ENCODE data around the gene PIGL. TPM values are rescaled to one million over a fixed set of nuclear protein-coding genes. Genes with fewer than 3 reads are reported as not detected.

PIGL gene
- total and polyA plus RNA-seq, 2 experiments from 2014 or later = 10.9 to 15.4 TPM

GRCh38 chr17:16346721-16347271 is 129.8 kb downstream of the PIGL start:
- no peaks in the 10 kb centered on the region for H4K20me1 ChIP-seq (ENCODE audit: insufficient read depth)
- H3K4me1 ChIP-seq (ENCODE audit: insufficient read depth) = peaks cover 4% of the 10 kb centered on the region; the same call in 1 of the 2 replicates
- H3K36me3 ChIP-seq (ENCODE audit: low read depth) = no peaks in the 10 kb centered on the region
- H3K9me3 ChIP-seq (ENCODE audit: low read depth) = no peaks in the 10 kb centered on the region
- H3K9ac ChIP-seq = no peak overlapping the region
- no peaks in the 10 kb centered on the region for H3K79me2 ChIP-seq (ENCODE audit: insufficient read depth)
- WGBS, 2 experiments (ENCODE audit: low coverage in 1 of 2, low lambda C conversion rate in 2 of 2, missing lambda C conversion rate in 2 of 2) = 94 to 97% methylated on average over 6 of the region's 6 CpGs
- no peak overlapping the region for H3K4me2 ChIP-seq (ENCODE audit: unreplicated experiment)
- H3K4me3 ChIP-seq = no peak overlapping the region
- in situ Hi-C loops (cut with MboI) = no loop called here
- peaks cover 8% of the 10 kb centered on the region for H3F3A ChIP-seq (ENCODE audit: insufficient read depth)
- no peak overlapping the region for H3K27ac ChIP-seq
- TF ChIP-seq EZH2phosphoT487 (IDR thresholded peaks at IDR 0.05; ENCODE audit: insufficient read depth, low read depth) (no peak), EZH2 (IDR thresholded peaks at IDR 0.05; ENCODE audit: insufficient read depth, poor library complexity, severe bottlenecking) (no peak)
- no peak for DNase-seq
- H2AFZ ChIP-seq = no peak overlapping the region
- no peaks in the 10 kb centered on the region for H3K27me3 ChIP-seq (replicated peaks; ENCODE audit: insufficient read depth)
- H3K9me2 ChIP-seq (ENCODE audit: insufficient read depth) = no peaks in the 10 kb centered on the region

DNA sequence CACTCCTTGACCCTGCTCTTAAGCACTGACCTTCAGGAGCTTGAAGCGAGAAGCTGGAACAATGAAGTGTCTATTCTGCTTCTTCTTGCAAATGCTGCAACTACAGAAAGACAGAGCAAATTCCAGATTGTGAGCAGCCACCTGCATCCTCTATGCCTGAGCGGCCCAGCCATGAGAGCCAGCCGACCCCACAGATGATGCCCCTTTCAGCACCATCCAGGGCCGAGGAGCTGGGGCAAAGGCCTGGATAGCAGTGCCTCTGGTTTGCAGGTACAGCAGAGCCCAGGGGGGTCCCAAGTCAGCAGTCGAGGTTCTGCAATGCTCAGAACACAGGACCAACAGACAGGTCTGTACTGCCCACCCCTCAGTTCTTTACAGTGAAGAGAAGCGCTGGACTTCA is 131.6 kb downstream of the PIGL start:
- in situ Hi-C loops (cut with MboI) = no loop called here
- no peaks in the 10 kb centered on the region for H3K9me3 ChIP-seq (ENCODE audit: low read depth)
- H4K20me1 ChIP-seq (ENCODE audit: insufficient read depth) = no peaks in the 10 kb centered on the region
- H3K4me2 ChIP-seq (ENCODE audit: unreplicated experiment) = no peak overlapping the region
- DNase-seq = no peak
- H3F3A ChIP-seq (ENCODE audit: insufficient read depth) = peaks cover 11% of the 10 kb centered on the region
- peaks cover 6% of the 10 kb centered on the region; the same call in 1 of the 2 replicates for H3K4me1 ChIP-seq (ENCODE audit: insufficient read depth)
- no peaks in the 10 kb centered on the region for H3K79me2 ChIP-seq (ENCODE audit: insufficient read depth)
- H3K9me2 ChIP-seq (ENCODE audit: insufficient read depth) = no peaks in the 10 kb centered on the region
- no peak overlapping the region for H3K27ac ChIP-seq
- no peak overlapping the region for H3K9ac ChIP-seq
- TF ChIP-seq EZH2 (IDR thresholded peaks at IDR 0.05; ENCODE audit: insufficient read depth, poor library complexity, severe bottlenecking) (no peak), EZH2phosphoT487 (IDR thresholded peaks at IDR 0.05; ENCODE audit: insufficient read depth, low read depth) (no peak)
- H3K36me3 ChIP-seq (ENCODE audit: low read depth) = no peaks in the 10 kb centered on the region
- H3K4me3 ChIP-seq = no peak overlapping the region
- H2AFZ ChIP-seq = no peak overlapping the region
- no peaks in the 10 kb centered on the region for H3K27me3 ChIP-seq (replicated peaks; ENCODE audit: insufficient read depth)
- WGBS, 2 experiments (ENCODE audit: low coverage in 1 of 2, low lambda C conversion rate in 2 of 2, missing lambda C conversion rate in 2 of 2) = 93 to 94% methylated on average over 6 of the region's 6 CpGs

GRCh38 chr17:16349431-16349830 is 132.4 kb downstream of the PIGL start:
- 95 to 100% methylated on average over 5 of the region's 5 CpGs for WGBS, 2 experiments (ENCODE audit: low coverage in 1 of 2, low lambda C conversion rate in 2 of 2, missing lambda C conversion rate in 2 of 2)
- H3K36me3 ChIP-seq (ENCODE audit: low read depth) = no peaks in the 10 kb centered on the region
- peaks cover 11% of the 10 kb centered on the region for H3F3A ChIP-seq (ENCODE audit: insufficient read depth)
- DNase-seq = no peak
- no peak overlapping the region for H2AFZ ChIP-seq
- peaks cover 6% of the 10 kb centered on the region; the same call in 1 of the 2 replicates for H3K4me1 ChIP-seq (ENCODE audit: insufficient read depth)
- no peak overlapping the region for H3K4me2 ChIP-seq (ENCODE audit: unreplicated experiment)
- in situ Hi-C loops (cut with MboI) = no loop called here
- no peak overlapping the region for H3K4me3 ChIP-seq
- no peaks in the 10 kb centered on the region for H3K27me3 ChIP-seq (replicated peaks; ENCODE audit: insufficient read depth)
- H3K79me2 ChIP-seq (ENCODE audit: insufficient read depth) = no peaks in the 10 kb centered on the region
- no peaks in the 10 kb centered on the region for H3K9me3 ChIP-seq (ENCODE audit: low read depth)
- no peaks in the 10 kb centered on the region for H3K9me2 ChIP-seq (ENCODE audit: insufficient read depth)
- no peak for TF ChIP-seq EZH2 (IDR thresholded peaks at IDR 0.05; ENCODE audit: insufficient read depth, poor library complexity, severe bottlenecking)
- no peak for TF ChIP-seq EZH2phosphoT487 (IDR thresholded peaks at IDR 0.05; ENCODE audit: insufficient read depth, low read depth)
- no peak overlapping the region for H3K9ac ChIP-seq
- no peaks in the 10 kb centered on the region for H4K20me1 ChIP-seq (ENCODE audit: insufficient read depth)
- H3K27ac ChIP-seq = no peak overlapping the region

- in situ Hi-C loops (cut with MboI) = no loop called here
- peak overlapping the region; percentile 39 for H3K9ac ChIP-seq
- no peaks in the 10 kb centered on the region for H3K79me2 ChIP-seq (ENCODE audit: insufficient read depth)
- no peaks in the 10 kb centered on the region for H3K9me3 ChIP-seq (ENCODE audit: low read depth)
- peak; percentile 72 for DNase-seq
- peak overlapping the region; percentile 66 for H3K4me3 ChIP-seq
- 23 to 25% methylated on average over 10 of the region's 10 CpGs for WGBS, 2 experiments (ENCODE audit: low coverage in 1 of 2, low lambda C conversion rate in 2 of 2, missing lambda C conversion rate in 2 of 2)
- peak overlapping the region; percentile 61 for H3K4me2 ChIP-seq (ENCODE audit: unreplicated experiment)
- no peaks in the 10 kb centered on the region for H3K36me3 ChIP-seq (ENCODE audit: low read depth)
- no peaks in the 10 kb centered on the region for H3K27me3 ChIP-seq (replicated peaks; ENCODE audit: insufficient read depth)
- H3K4me1 ChIP-seq (ENCODE audit: insufficient read depth) = peaks cover 6% of the 10 kb centered on the region; the same call in 1 of the 2 replicates
- no peaks in the 10 kb centered on the region for H4K20me1 ChIP-seq (ENCODE audit: insufficient read depth)
- no peaks in the 10 kb centered on the region for H3K9me2 ChIP-seq (ENCODE audit: insufficient read depth)
- TF ChIP-seq EZH2 (IDR thresholded peaks at IDR 0.05; ENCODE audit: insufficient read depth, poor library complexity, severe bottlenecking) (no peak), EZH2phosphoT487 (IDR thresholded peaks at IDR 0.05; ENCODE audit: insufficient read depth, low read depth) (no peak)
- no peak overlapping the region for H3K27ac ChIP-seq
- H3F3A ChIP-seq (ENCODE audit: insufficient read depth) = peaks cover 11% of the 10 kb centered on the region
- H2AFZ ChIP-seq = peak overlapping the region; percentile 95
These were observed 134.8 kb downstream of the PIGL start for GRCh38 chr17:16351831-16352230.
